Thyroid gland (tissue), 4 donors: Measurements from ENCODE around the gene CYB561D1. TPM values are rescaled to one million over a fixed set of nuclear protein-coding genes. Genes with fewer than 3 reads are reported as not detected.

Source experiments
- DNase-seq, 2 donors: peaks; one replicate each; pipeline ENCODE4 v3.0.0-alpha.2; 2019
- H3K27ac ChIP-seq, 3 donors: fragments of 200-600 bp; sonication (generic); 1 replicate in 2 of 3; 2 replicates in 1 of 3; pipeline ENCODE4 v1.5.1; 2016 to 2019; ENCODE audit warnings: mild to moderate bottlenecking in 1 of 3, moderate library complexity in 1 of 3
- H3K27me3 ChIP-seq: fragments of 200-600 bp; sonication (generic); one replicate; pipeline ENCODE4 v1.5.1; 2019
- H3K36me3 ChIP-seq, 2 donors: fragments of 200-600 bp; sonication (generic); one replicate each; pipeline ENCODE4 v1.5.1; 2016 to 2019
- H3K4me1 ChIP-seq, 2 donors: fragments of 200-600 bp; sonication (generic); one replicate each; pipeline ENCODE4 v1.5.1; 2017 to 2019
- H3K4me3 ChIP-seq, 3 donors: fragments of 200-600 bp; sonication (generic); replicated peaks in 1 of 3; 1 replicate in 2 of 3; 2 replicates in 1 of 3; pipeline ENCODE4 v1.5.1; 2016; ENCODE audit warnings: mild to moderate bottlenecking in 1 of 3
- H3K9me3 ChIP-seq: fragments of 200-600 bp; sonication (generic); one replicate; pipeline ENCODE4 v1.5.1; 2017
- POLR2A ChIP-seq, 2 donors: fragments of 450-650 bp; IDR thresholded peaks; one replicate each; pipeline ENCODE4 v1.6.1; 2017; ENCODE audit warnings: antibody characterized with exemption in 2 of 2, mild to moderate bottlenecking in 2 of 2, moderate library complexity in 1 of 2
- WGBS, 2 donors: methylation state at CpG; one replicate each; pipeline ENCODE4 v1.1.5; 2017; 5-methylcytosine and 5-hydroxymethylcytosine counted together
- intact Hi-C: fragments of 100-400 bp; cut with DNase I; formaldehyde crosslinking; loops from one replicate; pipeline ENCODE4 v1.15.1; 2023
- total RNA-seq, 4 donors: library from RNA; depleted of rRNA; stranded (reverse); fragments of >200 nt; gene quantifications; one replicate each; pipeline ENCODE4 v1.2.3, GENCODE V29; 2016
- TF ChIP-seq, protein P1 (sequence below), 6 experiments: fragments of 200-600 bp in 3 of 6; fragments of 450-650 bp in 3 of 6; sonication (generic) in 3 of 6; IDR thresholded peaks; one replicate each; pipeline ENCODE4 v1.5.1; 2016 to 2019; ENCODE audit warnings: antibody characterized with exemption in 6 of 6, mild to moderate bottlenecking in 2 of 6, inconsistent platforms in 1 of 6, moderate library complexity in 1 of 6

Gene CYB561D1
- total RNA-seq, 4 donors from 2014 or later = 8.1 to 16.0 (median 12.2) TPM

DNA sequence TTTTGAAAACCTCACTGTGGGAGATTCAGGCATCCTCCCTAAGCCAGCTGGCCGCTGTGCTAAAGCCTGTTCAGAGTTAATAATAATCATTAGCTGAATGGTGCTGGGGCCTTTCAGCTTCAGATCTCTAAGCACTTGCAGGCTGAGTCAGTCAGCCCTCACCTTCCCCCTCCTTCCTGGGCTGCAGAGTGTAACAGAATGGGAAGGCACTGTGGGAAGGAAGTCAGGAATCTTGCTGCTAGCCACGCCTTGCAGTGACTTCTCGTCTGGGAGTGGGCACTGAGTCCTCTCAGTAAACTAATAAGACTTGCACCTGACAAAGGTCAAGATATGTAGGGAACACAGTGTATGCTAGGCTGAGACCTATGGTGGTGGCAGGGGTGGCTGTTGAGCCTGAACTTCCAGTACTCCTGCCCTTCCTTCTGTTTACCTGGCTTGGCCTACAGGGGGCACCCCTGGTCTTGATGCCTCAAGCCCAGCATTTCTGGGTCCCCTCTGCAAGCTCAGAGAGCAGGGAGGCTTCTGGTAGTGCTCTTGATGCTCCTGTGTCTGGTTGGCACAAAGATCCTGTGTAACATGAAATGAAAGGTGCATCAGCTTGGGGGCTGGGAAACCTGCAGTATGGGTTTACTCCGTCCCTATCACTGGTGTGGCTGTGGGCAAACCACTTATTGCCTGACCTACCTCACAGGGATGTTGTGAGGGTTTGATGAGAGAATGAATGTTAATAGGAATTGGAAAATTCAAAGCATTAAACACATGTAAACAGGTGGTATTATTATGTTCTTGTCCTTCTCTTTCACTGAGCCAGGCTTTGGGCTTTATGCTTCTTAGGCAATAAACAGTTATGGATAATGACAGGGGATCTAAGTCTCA lies 6.0 kb downstream of the CYB561D1 start:
- Histone ChIP-seq H3K4me3 (no peak overlapping the region), H3K27ac (no peak overlapping the region), H3K9me3 (no peaks in the 10 kb centered on the region), H3K27me3 (no peaks in the 10 kb centered on the region), H3K36me3 (peaks cover 21 to 25% of the 10 kb centered on the region in 2 donors), H3K4me1 (peaks cover 8 to 14% of the 10 kb centered on the region in 2 donors)
- peak in 1 of 2 donors; percentile 36 for DNase-seq
- TF ChIP-seq POLR2A (IDR thresholded peaks at IDR 0.05) = no peak
- TF ChIP-seq, protein P1, sequence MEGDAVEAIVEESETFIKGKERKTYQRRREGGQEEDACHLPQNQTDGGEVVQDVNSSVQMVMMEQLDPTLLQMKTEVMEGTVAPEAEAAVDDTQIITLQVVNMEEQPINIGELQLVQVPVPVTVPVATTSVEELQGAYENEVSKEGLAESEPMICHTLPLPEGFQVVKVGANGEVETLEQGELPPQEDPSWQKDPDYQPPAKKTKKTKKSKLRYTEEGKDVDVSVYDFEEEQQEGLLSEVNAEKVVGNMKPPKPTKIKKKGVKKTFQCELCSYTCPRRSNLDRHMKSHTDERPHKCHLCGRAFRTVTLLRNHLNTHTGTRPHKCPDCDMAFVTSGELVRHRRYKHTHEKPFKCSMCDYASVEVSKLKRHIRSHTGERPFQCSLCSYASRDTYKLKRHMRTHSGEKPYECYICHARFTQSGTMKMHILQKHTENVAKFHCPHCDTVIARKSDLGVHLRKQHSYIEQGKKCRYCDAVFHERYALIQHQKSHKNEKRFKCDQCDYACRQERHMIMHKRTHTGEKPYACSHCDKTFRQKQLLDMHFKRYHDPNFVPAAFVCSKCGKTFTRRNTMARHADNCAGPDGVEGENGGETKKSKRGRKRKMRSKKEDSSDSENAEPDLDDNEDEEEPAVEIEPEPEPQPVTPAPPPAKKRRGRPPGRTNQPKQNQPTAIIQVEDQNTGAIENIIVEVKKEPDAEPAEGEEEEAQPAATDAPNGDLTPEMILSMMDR (IDR thresholded peaks at IDR 0.05) = peak in 3 of 6 experiments; percentile 20 to 21 (median 21)
- 70 to 85% methylated on average over 4 of the region's 4 CpGs for WGBS, 2 donors
- intact Hi-C loops = no loop called here

DNA sequence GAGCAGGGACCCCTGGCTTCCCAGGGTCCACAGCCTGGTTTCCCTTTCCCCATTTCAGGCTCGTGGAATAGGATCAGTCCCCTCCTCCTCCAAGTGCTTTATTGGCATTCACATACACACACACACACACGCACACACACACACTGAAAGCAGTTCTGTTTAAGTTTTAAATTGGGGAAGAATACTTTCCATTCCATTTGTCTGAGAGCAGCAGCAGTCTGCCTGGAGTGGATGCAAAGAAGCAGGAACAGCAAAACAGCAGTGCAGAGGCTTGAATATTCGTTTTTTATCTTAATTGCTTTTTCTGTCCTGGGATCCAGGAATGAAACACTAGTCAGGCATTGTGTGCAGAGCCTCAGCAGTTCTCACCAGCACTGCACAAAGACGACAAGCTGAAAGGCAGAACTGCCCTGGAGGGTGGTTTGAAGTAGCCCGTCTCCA lies 7.1 kb downstream of the CYB561D1 start:
- H3K27me3 ChIP-seq = no peaks in the 10 kb centered on the region
- peaks cover 4 to 11% of the 10 kb centered on the region in 2 donors for H3K4me1 ChIP-seq
- no peak overlapping the region for H3K4me3 ChIP-seq
- TF ChIP-seq, protein P1 (IDR thresholded peaks at IDR 0.05) = no peak
- no peak for TF ChIP-seq POLR2A (IDR thresholded peaks at IDR 0.05)
- H3K27ac ChIP-seq = no peak overlapping the region
- H3K9me3 ChIP-seq = no peaks in the 10 kb centered on the region
- H3K36me3 ChIP-seq = peaks cover 18 to 25% of the 10 kb centered on the region in 2 donors
- DNase-seq = no peak
- WGBS, 2 donors = 55 to 61% methylated on average over 5 of the region's 5 CpGs
- intact Hi-C loops = no loop called here

DNA sequence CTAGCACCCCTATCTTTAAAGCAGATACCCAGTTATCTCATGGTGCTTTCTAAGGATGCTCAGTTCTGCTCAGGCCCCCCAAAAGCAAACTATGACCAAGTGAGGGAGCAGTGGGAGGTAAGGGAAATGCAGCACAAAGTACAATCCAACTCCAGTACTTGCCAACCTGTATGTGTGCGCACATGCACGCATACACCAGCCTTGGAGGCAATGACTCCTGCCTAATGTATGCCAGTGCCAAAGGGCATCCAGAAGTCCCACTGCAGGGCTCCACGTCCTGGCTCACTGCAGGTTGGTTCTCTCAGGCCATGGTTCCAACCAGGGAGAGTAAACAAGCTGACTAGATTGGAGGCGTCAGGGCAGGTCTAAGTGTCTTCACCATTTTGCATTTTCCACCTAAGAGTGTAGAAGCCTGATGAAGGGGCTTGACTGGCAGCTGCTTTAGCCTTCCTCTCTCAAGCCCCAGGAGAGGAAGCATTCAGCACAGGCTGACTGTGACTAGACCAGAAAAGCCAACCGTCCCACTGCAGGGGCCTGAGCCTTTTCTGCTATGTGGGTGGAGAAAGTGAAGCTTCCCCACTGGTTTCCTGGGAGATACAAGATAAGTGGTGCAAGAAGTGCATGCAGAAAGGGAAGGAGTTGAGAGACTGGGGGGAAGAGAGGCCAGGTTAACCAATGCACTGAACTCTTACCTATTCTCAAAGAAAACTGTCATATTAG lies 7.9 kb downstream of the CYB561D1 start:
- TF ChIP-seq POLR2A (IDR thresholded peaks at IDR 0.05) = no peak
- H3K4me3 ChIP-seq = no peak overlapping the region
- peaks cover 11 to 17% of the 10 kb centered on the region in 2 donors for H3K36me3 ChIP-seq
- intact Hi-C loops = no loop called here
- no peak overlapping the region for H3K27ac ChIP-seq
- peaks cover 4 to 11% of the 10 kb centered on the region in 2 donors for H3K4me1 ChIP-seq
- no peak for DNase-seq
- no peaks in the 10 kb centered on the region for H3K9me3 ChIP-seq
- 71 to 84% methylated on average over 4 to 5 of the region's 5 CpGs for WGBS, 2 donors
- no peaks in the 10 kb centered on the region for H3K27me3 ChIP-seq

DNA sequence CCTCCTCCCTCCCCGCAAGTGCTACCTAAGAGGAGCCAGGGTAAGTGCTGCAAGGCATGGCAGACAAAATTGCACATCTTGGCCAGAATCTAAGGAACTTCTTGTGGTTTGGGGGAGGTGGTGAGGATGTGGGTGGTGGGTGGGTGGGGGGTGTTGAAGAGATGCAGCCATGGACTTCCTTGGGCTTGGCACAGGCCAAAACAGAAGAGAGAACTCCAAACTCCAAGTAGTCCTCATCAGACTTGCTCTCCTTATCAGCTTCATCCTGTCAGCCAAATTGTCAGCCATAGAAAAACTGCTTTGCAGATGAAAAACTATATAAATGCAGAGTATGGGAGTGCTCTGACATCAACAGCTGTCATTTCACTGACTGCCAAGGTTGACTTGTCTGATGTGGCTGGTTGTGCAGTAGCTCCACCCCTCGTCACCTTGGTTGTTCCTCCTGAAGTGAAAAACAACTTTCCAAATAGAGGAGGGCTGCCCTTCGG lies 8.5 kb downstream of the CYB561D1 start:
- Histone ChIP-seq H3K27me3 (no peaks in the 10 kb centered on the region), H3K4me3 (no peak overlapping the region), H3K9me3 (no peaks in the 10 kb centered on the region), H3K4me1 (peaks cover 4 to 11% of the 10 kb centered on the region in 2 donors), H3K27ac (no peak overlapping the region), H3K36me3 (peaks cover 6 to 11% of the 10 kb centered on the region in 2 donors)
- TF ChIP-seq, protein P1 (IDR thresholded peaks at IDR 0.05) = no peak
- TF ChIP-seq POLR2A (IDR thresholded peaks at IDR 0.05) = no peak
- intact Hi-C loops = no loop called here
- no peak for DNase-seq
- 87 to 90% methylated on average over 3 of the region's 3 CpGs for WGBS, 2 donors

DNA sequence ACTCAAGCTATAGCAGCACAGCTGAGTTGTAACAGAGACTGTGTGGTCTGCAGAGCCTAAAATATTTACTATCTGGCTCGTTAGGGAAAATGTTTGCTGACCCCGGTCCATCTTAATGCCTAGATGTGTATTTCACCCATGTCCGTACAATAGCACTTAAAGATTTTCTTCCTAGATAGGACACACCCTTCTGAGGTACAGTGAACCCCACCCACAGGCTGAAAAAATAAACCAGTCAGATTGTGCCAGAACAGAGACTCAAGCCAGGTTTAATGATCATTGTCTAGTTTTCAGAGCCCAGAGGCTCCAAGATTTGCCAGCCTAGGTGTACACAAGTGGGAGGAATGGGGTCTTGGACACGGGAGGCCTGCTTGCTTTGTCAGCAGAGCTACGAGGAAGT lies 10.0 kb downstream of the CYB561D1 start:
- WGBS, 2 donors = 73 to 80% methylated on average over 5 of the region's 5 CpGs
- intact Hi-C loops = no loop called here

More for the DNA sequence above, 10.0 kb downstream of the CYB561D1 start:
- Histone ChIP-seq H3K4me3 (no peak overlapping the region), H3K27me3 (no peaks in the 10 kb centered on the region), H3K4me1 (peaks cover 4 to 15% of the 10 kb centered on the region in 2 donors), H3K36me3 (peaks cover 3 to 5% of the 10 kb centered on the region in 2 donors), H3K27ac (no peak overlapping the region), H3K9me3 (no peaks in the 10 kb centered on the region)
- no peak for DNase-seq
- TF ChIP-seq, protein P1 (IDR thresholded peaks at IDR 0.05) = no peak
- no peak for TF ChIP-seq POLR2A (IDR thresholded peaks at IDR 0.05)
